Keratinocyte (primary cell): ENCODE measurements around the gene BRIP1. TPM values are rescaled to one million over a fixed set of nuclear protein-coding genes. Genes with fewer than 3 reads are reported as not detected.

Source experiments
- DNase-seq: peaks from one replicate; pipeline ENCODE4 v3.0.0-alpha.2; 2011; ENCODE audit warnings: low read depth, missing footprints, low spot score
- FAIRE-seq: peaks from 2 replicates; lab custom pipeline; 2011; peaks lifted over from hg19 to GRCh38; lab: Jason Lieb, UNC
- H2AFZ ChIP-seq: 2 replicates; pipeline ENCODE4 v1.6.0; 2012; ENCODE audit warnings: low read length, control low read depth, inconsistent platforms; ENCODE audit not compliant: control insufficient read depth
- H3K27ac ChIP-seq: 2 replicates; pipeline ENCODE4 v1.5.1; 2011; ENCODE audit warnings: low read length; ENCODE audit not compliant: control insufficient read depth, insufficient read depth
- H3K27me3 ChIP-seq: 3 replicates; pipeline ENCODE4 v1.6.0; 2011; ENCODE audit warnings: low read length; ENCODE audit not compliant: control insufficient read depth, insufficient read depth; ENCODE audit errors: extremely low read depth
- H3K36me3 ChIP-seq, 2 experiments: 2 replicates in 1 of 2; 3 replicates in 1 of 2; pipeline ENCODE4 v1.5.1; 2011; ENCODE audit warnings: low read length in 2 of 2, mild to moderate bottlenecking in 1 of 2; ENCODE audit not compliant: control insufficient read depth in 2 of 2, insufficient read depth in 2 of 2; ENCODE audit errors: extremely low read depth in 1 of 2
- H3K4me1 ChIP-seq: 3 replicates; pipeline ENCODE4 v1.5.1; 2011; ENCODE audit warnings: low read length; ENCODE audit not compliant: control insufficient read depth, insufficient read depth; ENCODE audit errors: extremely low read depth
- H3K4me2 ChIP-seq: 3 replicates; pipeline ENCODE4 v1.6.0; 2011; ENCODE audit warnings: low read depth, low read length; ENCODE audit not compliant: control insufficient read depth, insufficient read depth; ENCODE audit errors: extremely low read depth
- H3K4me3 ChIP-seq, 3 experiments: fragments of 200-600 bp in 1 of 3; sonication (generic) in 1 of 3; 2 replicates in 2 of 3; 3 replicates in 1 of 3; pipeline ENCODE4 v1.5.1; 2011 to 2016; ENCODE audit warnings: low read length in 3 of 3, mild to moderate bottlenecking in 3 of 3, control low read depth in 2 of 3, inconsistent platforms in 1 of 3, low read depth in 1 of 3, mixed read lengths in 1 of 3, mixed run types in 1 of 3, moderate library complexity in 1 of 3; ENCODE audit not compliant: control insufficient read depth in 2 of 3, insufficient read depth in 2 of 3; ENCODE audit errors: extremely low read depth in 1 of 3
- H3K79me2 ChIP-seq: 2 replicates; pipeline ENCODE4 v1.6.0; 2012; ENCODE audit warnings: low read length; ENCODE audit not compliant: control insufficient read depth, insufficient read depth
- H3K9ac ChIP-seq: 3 replicates; pipeline ENCODE4 v1.6.0; 2011; ENCODE audit warnings: low read length; ENCODE audit not compliant: control insufficient read depth, insufficient read depth; ENCODE audit errors: extremely low read depth
- H3K9me1 ChIP-seq: 3 replicates; pipeline ENCODE4 v1.6.0; 2011; ENCODE audit warnings: low read length; ENCODE audit not compliant: control insufficient read depth, insufficient read depth; ENCODE audit errors: extremely low read depth
- H3K9me3 ChIP-seq: 2 replicates; pipeline ENCODE4 v1.5.1; 2012; ENCODE audit warnings: low read depth, low read length; ENCODE audit not compliant: control insufficient read depth
- H4K20me1 ChIP-seq: 3 replicates; pipeline ENCODE4 v1.6.0; 2011; ENCODE audit warnings: low read length; ENCODE audit not compliant: control insufficient read depth, insufficient read depth; ENCODE audit errors: extremely low read depth
- CTCF ChIP-seq, 3 experiments: IDR thresholded peaks in 1 of 3; conservative IDR thresholded peaks in 1 of 3; optimal IDR thresholded peaks in 1 of 3; 2 replicates in 2 of 3; 3 replicates in 1 of 3; pipeline versions ENCODE3 to v1.5.1; 2011; ENCODE audit warnings: low read length in 3 of 3, mild to moderate bottlenecking in 3 of 3, moderate library complexity in 2 of 3, control low read depth in 1 of 3, inconsistent platforms in 1 of 3; ENCODE audit not compliant: insufficient read depth in 2 of 3; ENCODE audit errors: extremely low read depth in 1 of 3
- EZH2 ChIP-seq: IDR thresholded peaks from one replicate; pipeline ENCODE4 v1.6.1; 2012; ENCODE audit warnings: inconsistent platforms, mild to moderate bottlenecking, low read length, moderate library complexity
- dilution Hi-C: fragments of 300-500 bp; cut with MboI; formaldehyde crosslinking; loops from one replicate; pipeline ENCODE4 v1.7.0; 2020; ENCODE audit warnings: low sequenced_read_pairs; ENCODE audit not compliant: extremely low pct_ligation_motif_present
- polyA plus RNA-seq, 5 experiments: library from polyadenylated mRNA; depleted of rRNA in 3 of 5; stranded (reverse) in 3 of 5; stranded (forward) in 1 of 5; unstranded in 1 of 5; fragments of >200 nt; gene quantifications; 1 replicate in 1 of 5; 2 replicates in 3 of 5; 3 replicates in 1 of 5; pipeline versions ENCODE4 v1.2.1 to v1.2.3, GENCODE V29; 2011 to 2012; ENCODE audit warnings: missing spikeins in 2 of 5, low read depth in 1 of 5, low replicate concordance in 1 of 5

Gene BRIP1
- polyA plus RNA-seq, 1 donor (not counting 4 experiments of a cell fraction or from before 2014, with no cell fraction given): 4.0 TPM

DNA sequence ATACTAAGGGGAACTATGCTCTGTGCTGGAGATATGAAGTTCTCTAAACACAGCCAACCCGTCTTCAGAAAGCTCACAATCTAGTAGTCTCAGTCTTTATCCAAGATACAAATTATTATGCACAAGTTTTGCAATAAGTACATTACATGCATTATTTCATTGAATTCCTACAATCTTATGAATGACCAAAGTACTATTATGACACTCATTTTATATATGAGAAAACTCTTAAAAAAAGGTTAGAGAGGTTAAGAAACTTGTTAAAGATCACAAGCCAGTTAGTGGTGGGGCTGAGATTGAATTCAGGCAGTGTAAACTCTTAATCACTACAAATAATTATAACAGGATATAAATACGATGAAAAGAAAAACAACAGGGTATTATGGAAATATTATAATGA lies 4.7 kb upstream of the BRIP1 start:
- FAIRE-seq: no peak
- TF ChIP-seq CTCF (optimal IDR thresholded peaks at IDR 0.05 in 1 of 3, IDR thresholded peaks at IDR 0.05 in 1 of 3, conservative IDR thresholded peaks at IDR 0.05 in 1 of 3; ENCODE audit: extremely low read depth in 1 of 3, insufficient read depth in 2 of 3, low read length in 3 of 3): no peak
- TF ChIP-seq EZH2: no peak

DNA sequence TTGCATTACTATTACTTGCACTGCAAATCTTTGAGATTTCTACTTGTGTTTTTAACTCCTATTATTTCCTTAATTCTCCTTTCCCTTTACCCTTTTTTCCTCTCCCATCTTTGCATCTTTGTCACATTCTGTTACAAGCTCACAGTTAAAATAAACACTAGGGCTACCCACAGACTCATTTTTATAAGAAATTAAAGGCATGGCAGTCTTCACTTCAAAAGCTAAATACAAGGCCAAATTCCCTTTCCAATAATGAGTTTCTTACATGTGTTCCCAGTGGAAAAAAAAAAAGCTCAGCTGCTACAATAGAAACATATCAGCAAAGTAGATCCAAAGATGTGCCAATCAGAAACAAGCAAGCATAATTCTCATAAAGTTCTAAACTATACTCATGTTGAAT lies 3.7 kb upstream of the BRIP1 start:
- FAIRE-seq: no peak
- H3K9me1 ChIP-seq: no peaks in the 10 kb centered on the region
- no peak overlapping the region for H3K27ac ChIP-seq
- H3K4me3 ChIP-seq: no peak overlapping the region
- H3K9ac ChIP-seq: no peak overlapping the region
- peaks cover 2% of the 10 kb centered on the region for H3K4me1 ChIP-seq
- no peaks in the 10 kb centered on the region for H3K79me2 ChIP-seq
- H2AFZ ChIP-seq: no peak overlapping the region
- no peak overlapping the region for H3K4me2 ChIP-seq
- no peaks in the 10 kb centered on the region for H3K9me3 ChIP-seq
- peaks cover 2 to 5% of the 10 kb centered on the region in 2 experiments for H3K36me3 ChIP-seq
- H3K27me3 ChIP-seq: no peaks in the 10 kb centered on the region
- DNase-seq: no peak
- TF ChIP-seq EZH2: no peak
- TF ChIP-seq CTCF (optimal IDR thresholded peaks at IDR 0.05 in 1 of 3, IDR thresholded peaks at IDR 0.05 in 1 of 3, conservative IDR thresholded peaks at IDR 0.05 in 1 of 3; ENCODE audit: extremely low read depth in 1 of 3, insufficient read depth in 2 of 3, low read length in 3 of 3): no peak
- dilution Hi-C loops: no loop called here
- H4K20me1 ChIP-seq: no peaks in the 10 kb centered on the region

More for the DNA sequence above, 4.7 kb upstream of the BRIP1 start:
- no peaks in the 10 kb centered on the region for H3K9me3 ChIP-seq
- no peak for DNase-seq
- peaks cover 4 to 7% of the 10 kb centered on the region in 2 experiments for H3K36me3 ChIP-seq
- H2AFZ ChIP-seq: no peak overlapping the region
- H3K27ac ChIP-seq: no peak overlapping the region
- H3K27me3 ChIP-seq: no peaks in the 10 kb centered on the region
- H3K9ac ChIP-seq: no peak overlapping the region
- dilution Hi-C loops: no loop called here
- no peak overlapping the region for H3K4me2 ChIP-seq
- H3K9me1 ChIP-seq: no peaks in the 10 kb centered on the region
- H3K4me3 ChIP-seq: no peak overlapping the region
- H4K20me1 ChIP-seq: no peaks in the 10 kb centered on the region
- H3K4me1 ChIP-seq: no peaks in the 10 kb centered on the region
- no peaks in the 10 kb centered on the region for H3K79me2 ChIP-seq
